ENCODE measurements around the gene SSBP4. TPM values are rescaled to one million over a fixed set of nuclear protein-coding genes. Genes with fewer than 3 reads are reported as not detected.

The SSBP4 gene
- total RNA-seq, 4 donors from 2014 or later = 28.8 to 42.0 (median 36.0) TPM

GRCh38 chr19:18426416-18426767 is 7.2 kb downstream of the SSBP4 start:
- H3K4me3 ChIP-seq (ENCODE audit: low read depth, poor library complexity, severe bottlenecking) = no peak overlapping the region
- no peak for TF ChIP-seq POLR2A (IDR thresholded peaks at IDR 0.05)
- TF ChIP-seq, protein P1, sequence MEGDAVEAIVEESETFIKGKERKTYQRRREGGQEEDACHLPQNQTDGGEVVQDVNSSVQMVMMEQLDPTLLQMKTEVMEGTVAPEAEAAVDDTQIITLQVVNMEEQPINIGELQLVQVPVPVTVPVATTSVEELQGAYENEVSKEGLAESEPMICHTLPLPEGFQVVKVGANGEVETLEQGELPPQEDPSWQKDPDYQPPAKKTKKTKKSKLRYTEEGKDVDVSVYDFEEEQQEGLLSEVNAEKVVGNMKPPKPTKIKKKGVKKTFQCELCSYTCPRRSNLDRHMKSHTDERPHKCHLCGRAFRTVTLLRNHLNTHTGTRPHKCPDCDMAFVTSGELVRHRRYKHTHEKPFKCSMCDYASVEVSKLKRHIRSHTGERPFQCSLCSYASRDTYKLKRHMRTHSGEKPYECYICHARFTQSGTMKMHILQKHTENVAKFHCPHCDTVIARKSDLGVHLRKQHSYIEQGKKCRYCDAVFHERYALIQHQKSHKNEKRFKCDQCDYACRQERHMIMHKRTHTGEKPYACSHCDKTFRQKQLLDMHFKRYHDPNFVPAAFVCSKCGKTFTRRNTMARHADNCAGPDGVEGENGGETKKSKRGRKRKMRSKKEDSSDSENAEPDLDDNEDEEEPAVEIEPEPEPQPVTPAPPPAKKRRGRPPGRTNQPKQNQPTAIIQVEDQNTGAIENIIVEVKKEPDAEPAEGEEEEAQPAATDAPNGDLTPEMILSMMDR (IDR thresholded peaks at IDR 0.05) = no peak

DNA sequence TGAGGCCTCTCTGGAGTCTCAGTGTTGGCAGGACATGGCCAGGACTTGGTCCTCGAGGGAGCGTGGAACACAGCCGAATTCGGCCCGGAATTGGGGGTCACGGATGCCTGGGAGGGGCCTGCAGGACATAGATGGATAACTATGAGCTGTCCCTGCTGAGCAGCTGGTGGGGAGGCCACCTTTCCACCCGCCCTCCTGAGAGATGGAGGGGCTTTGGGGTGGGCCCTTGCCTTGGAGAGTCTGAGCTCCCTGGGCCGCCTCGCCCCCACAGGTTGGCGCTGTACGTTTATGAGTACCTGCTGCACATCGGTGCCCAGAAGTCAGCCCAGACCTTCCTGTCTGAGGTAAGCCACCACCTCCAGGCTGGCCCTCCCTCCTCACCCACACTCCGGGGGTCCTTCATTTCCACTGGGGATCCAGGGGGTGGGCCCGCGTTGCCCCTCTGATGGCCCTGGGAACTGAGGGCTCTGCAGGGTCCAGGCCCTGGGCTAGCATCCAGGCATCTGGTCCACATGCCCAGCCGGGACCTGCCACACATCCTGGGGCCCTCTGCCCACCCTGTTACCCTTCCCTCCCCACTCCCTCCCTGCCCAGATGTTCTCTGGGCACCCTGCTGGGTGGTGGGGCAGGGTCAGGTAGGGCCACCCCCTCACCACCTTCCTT is 8.0 kb downstream of the SSBP4 start:
- no peak for DNase-seq (ENCODE audit: low spot score in 2 of 2)
- intact Hi-C loops (cut with DNase I; ENCODE audit: low total_unique reads) = no loop called here
- TF ChIP-seq POLR2A (IDR thresholded peaks at IDR 0.05) = no peak
- TF ChIP-seq, protein P1 (IDR thresholded peaks at IDR 0.05) = no peak
- H3K4me3 ChIP-seq (ENCODE audit: low read depth, poor library complexity, severe bottlenecking) = no peak overlapping the region
- WGBS, 2 donors = 74 to 79% methylated on average over 16 of the region's 16 CpGs

More at GRCh38 chr19:18426416-18426767, 7.2 kb downstream of the SSBP4 start:
- no peak for DNase-seq (ENCODE audit: low spot score in 2 of 2)
- intact Hi-C loops (cut with DNase I; ENCODE audit: low total_unique reads) = no loop called here
- WGBS, 2 donors = 64 to 79% methylated on average over 6 to 8 of the region's 8 CpGs

GRCh38 chr19:18427743-18428113 is 8.5 kb downstream of the SSBP4 start:
- TF ChIP-seq, protein P1 (IDR thresholded peaks at IDR 0.05) = no peak
- TF ChIP-seq POLR2A (IDR thresholded peaks at IDR 0.05) = no peak
- H3K4me3 ChIP-seq (ENCODE audit: low read depth, poor library complexity, severe bottlenecking) = no peak overlapping the region
- DNase-seq (ENCODE audit: low spot score in 2 of 2) = no peak
- WGBS, 2 donors = 72 to 81% methylated on average over 11 to 12 of the region's 12 CpGs
- intact Hi-C loops (cut with DNase I; ENCODE audit: low total_unique reads) = no loop called here

DNA sequence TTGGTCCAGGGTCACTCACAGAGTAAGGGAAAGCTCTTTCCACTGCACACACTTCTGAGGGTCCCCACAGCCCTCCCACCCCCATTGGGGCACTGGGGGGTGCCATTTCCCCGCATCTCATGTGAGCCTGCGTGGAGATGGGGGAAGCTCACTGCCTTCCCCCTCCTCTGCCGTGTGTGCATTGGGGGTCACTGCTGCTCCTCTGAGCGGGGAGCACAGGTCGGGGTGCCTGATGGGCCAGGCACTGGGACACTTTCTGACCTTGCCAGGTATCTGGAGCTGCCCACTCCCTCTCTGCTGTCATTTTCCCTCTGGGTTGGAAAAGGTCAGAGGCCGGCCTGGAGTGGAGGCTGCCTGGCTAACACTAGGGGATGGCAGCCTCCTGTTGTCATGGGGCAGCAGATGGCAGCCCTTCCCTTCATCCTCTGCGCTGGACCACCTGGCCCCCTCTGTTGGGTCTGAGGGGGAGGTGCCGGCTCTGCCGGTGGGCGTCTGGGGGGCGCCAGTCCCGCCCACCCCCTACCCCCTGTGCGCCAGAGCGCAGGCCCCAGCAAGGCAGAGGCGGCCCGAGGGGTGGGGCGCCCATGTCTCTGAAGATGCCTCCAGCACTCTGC is 9.1 kb downstream of the SSBP4 start:
- WGBS, 2 donors = 66 to 83% methylated on average over 11 to 15 of the region's 17 CpGs
- no peak for DNase-seq (ENCODE audit: low spot score in 2 of 2)
- H3K4me3 ChIP-seq (ENCODE audit: low read depth, poor library complexity, severe bottlenecking) = no peak overlapping the region
- TF ChIP-seq POLR2A (IDR thresholded peaks at IDR 0.05) = no peak
- TF ChIP-seq, protein P1 (IDR thresholded peaks at IDR 0.05) = no peak
- intact Hi-C loops (cut with DNase I; ENCODE audit: low total_unique reads) = no loop called here

GRCh38 chr19:18428787-18429674 is 9.8 kb downstream of the SSBP4 start:
- TF ChIP-seq, protein P1 (IDR thresholded peaks at IDR 0.05) = no peak
- no peak for TF ChIP-seq POLR2A (IDR thresholded peaks at IDR 0.05)
- H3K4me3 ChIP-seq (ENCODE audit: low read depth, poor library complexity, severe bottlenecking) = no peak overlapping the region
- DNase-seq (ENCODE audit: low spot score in 2 of 2) = no peak
- WGBS, 2 donors = 39 to 50% methylated on average over 18 to 69 of the region's 77 CpGs
- intact Hi-C loops (cut with DNase I; ENCODE audit: low total_unique reads) = no loop called here

All from lower leg skin (tissue), 4 donors.